Stimulated activated CD8-positive, alpha-beta memory T cell treated with anti-CD3 and anti-CD28 coated beads, Interleukin-7, amount 100 ng/mL, for 48 hours (primary cell): ENCODE data around the gene SFR1.

Experiments used
- DNase-seq, 2 donors: peaks; one replicate each; pipeline ENCODE4 v3.0.0-alpha.2; 2020; ENCODE audit warnings: low read depth in 1 of 2; ENCODE audit errors: extremely low read depth in 1 of 2

The SFR1 gene

GRCh38 chr10:104104418-104104817, 17.6 kb upstream of the SFR1 start:
- DNase-seq: no peak

GRCh38 chr10:104104926-104105325, 17.0 kb upstream of the SFR1 start:
- no peak for DNase-seq

GRCh38 chr10:104109908-104110662, 11.9 kb upstream of the SFR1 start:
- DNase-seq: no peak

GRCh38 chr10:104113376-104113956, 8.5 kb upstream of the SFR1 start:
- no peak for DNase-seq

- DNase-seq: no peak
Observed at GRCh38 chr10:104117839-104118323, 4.1 kb upstream of the SFR1 start.

- no peak for DNase-seq
Observed at GRCh38 chr10:104119996-104120395, 2.0 kb upstream of the SFR1 start.

GRCh38 chr10:104120512-104120902, 1.5 kb upstream of the SFR1 start:
- no peak for DNase-seq

- DNase-seq: peak; percentile 39 to 84
Observed at GRCh38 chr10:104120903-104121484, 977 bp upstream of the SFR1 start.

- no peak for DNase-seq
Observed at GRCh38 chr10:104122225-104123107, 495 bp downstream of the SFR1 start.

- DNase-seq: no peak
Observed at GRCh38 chr10:104123397-104123796, 1.4 kb downstream of the SFR1 start.

- DNase-seq: no peak
Observed at GRCh38 chr10:104127411-104127810, 5.4 kb downstream of the SFR1 start.

GRCh38 chr10:104128214-104128613, 6.2 kb downstream of the SFR1 start:
- no peak for DNase-seq

GRCh38 chr10:104130041-104130440, 8.1 kb downstream of the SFR1 start:
- DNase-seq: no peak

- DNase-seq: no peak
Observed at GRCh38 chr10:104138131-104138530, 16.2 kb downstream of the SFR1 start.

GRCh38 chr10:104139221-104139620, 17.2 kb downstream of the SFR1 start:
- no peak for DNase-seq

GRCh38 chr10:104142081-104142480, 20.1 kb downstream of the SFR1 start:
- DNase-seq: no peak

- DNase-seq: no peak
Observed at GRCh38 chr10:104143829-104144228, 21.9 kb downstream of the SFR1 start.

GRCh38 chr10:104144931-104145330, 23.0 kb downstream of the SFR1 start:
- DNase-seq: no peak

GRCh38 chr10:104146882-104147281, 24.9 kb downstream of the SFR1 start:
- no peak for DNase-seq

- DNase-seq: no peak
Observed at GRCh38 chr10:104150139-104150538, 28.2 kb downstream of the SFR1 start.

- no peak for DNase-seq
Observed at GRCh38 chr10:104151737-104152136, 29.8 kb downstream of the SFR1 start.
